GM12872 (cell line): ENCODE measurements around the gene MACF1.

Experiments
- TF ChIP-seq, protein P1 (sequence below): IDR thresholded peaks from 3 replicates; pipeline ENCODE4 v1.5.1; 2011; ENCODE audit warnings: low read depth, mild to moderate bottlenecking, low read length, moderate library complexity; ENCODE audit not compliant: insufficient read depth

Gene MACF1

DNA sequence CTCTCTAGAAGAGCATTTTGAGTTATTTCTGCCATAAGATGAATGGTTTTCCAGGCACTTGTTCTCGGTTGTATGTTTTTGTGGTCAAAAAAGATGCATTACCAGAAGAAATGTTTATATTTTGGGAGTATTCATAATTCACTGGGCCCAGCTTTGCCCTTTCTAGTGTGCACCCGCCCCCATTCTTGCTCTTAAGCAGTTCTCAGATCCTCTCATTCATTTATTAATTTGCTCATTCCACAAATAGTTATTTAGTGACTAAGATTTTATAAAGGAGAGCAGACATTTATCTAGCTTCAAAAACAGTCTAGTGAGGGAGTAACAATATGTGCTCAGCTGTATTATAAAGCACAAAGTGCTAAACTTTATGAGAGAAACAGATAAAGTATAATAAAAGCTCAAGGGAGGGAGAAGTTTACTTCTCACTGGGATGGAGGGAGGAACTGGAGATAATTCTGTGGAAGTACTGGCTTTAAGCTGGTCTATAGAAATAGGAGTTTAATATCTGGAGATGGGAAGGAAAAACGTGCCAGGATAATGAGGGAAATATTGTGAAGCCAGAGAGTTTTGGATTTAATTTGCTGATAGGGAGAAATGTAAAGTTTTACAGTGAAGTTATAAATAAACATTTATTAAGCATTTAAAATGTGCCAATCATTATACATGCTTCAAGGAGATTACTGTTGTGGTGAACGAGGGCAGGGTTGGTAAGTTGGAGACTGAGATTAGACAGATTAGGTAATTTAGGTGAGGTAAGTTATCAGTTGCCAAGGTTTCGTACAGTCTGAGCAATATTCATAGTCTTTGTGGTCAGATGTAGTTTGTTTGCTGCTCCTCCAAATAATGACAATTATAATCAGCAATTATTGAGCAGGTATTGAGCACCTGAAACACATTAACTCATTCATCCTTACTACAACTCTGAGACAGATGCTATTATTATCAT, 9.1 kb upstream of the MACF1 start:
- TF ChIP-seq, protein P1, sequence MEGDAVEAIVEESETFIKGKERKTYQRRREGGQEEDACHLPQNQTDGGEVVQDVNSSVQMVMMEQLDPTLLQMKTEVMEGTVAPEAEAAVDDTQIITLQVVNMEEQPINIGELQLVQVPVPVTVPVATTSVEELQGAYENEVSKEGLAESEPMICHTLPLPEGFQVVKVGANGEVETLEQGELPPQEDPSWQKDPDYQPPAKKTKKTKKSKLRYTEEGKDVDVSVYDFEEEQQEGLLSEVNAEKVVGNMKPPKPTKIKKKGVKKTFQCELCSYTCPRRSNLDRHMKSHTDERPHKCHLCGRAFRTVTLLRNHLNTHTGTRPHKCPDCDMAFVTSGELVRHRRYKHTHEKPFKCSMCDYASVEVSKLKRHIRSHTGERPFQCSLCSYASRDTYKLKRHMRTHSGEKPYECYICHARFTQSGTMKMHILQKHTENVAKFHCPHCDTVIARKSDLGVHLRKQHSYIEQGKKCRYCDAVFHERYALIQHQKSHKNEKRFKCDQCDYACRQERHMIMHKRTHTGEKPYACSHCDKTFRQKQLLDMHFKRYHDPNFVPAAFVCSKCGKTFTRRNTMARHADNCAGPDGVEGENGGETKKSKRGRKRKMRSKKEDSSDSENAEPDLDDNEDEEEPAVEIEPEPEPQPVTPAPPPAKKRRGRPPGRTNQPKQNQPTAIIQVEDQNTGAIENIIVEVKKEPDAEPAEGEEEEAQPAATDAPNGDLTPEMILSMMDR = no peak

DNA sequence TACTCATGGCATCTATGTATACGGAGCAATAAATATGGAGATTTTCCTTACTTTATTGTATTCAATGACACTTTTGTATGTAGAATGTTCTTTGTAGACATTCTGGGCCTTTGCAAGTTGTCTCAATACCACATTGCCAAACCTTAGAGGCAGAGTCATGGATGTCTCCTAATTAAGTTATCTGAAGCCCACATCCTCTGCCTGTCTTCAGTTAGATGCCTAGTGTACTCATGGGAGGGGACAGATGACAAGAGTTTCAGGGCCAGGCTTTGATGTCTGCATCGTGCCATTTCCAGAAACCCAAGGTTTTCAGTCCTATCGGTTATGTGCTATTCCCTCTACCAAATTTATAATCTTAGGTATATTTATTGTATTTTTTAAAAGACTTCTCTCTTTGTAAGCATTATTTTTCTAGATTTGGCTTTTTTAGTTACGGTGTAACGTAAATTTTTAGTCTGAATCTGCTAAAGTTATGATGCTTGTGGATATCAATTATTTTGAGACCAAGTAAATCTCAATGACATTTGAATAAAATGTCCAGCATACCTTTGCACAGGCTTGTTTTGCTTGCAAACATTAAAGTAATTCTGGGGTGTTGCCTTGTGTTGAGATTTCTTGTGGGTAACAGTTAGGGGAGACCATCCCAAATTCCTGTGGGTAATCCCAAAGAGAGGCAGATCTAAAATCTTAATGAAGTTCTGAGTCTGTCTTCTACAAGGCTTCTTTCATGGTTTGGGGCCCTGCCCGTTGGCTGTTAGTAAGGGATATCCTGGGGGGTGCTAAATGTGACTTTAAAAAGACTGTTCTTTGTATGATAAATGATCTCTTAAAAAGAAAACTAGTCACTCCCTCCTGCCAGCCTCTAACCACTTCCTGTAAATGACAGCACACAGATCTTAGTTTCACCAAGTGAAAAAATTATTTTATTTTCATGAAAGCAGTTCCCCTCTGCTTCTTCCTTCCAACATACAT, 8.0 kb upstream of the MACF1 start:
- TF ChIP-seq, protein P1 = no peak

GRCh38 chr1:39199593-39199992, 4.9 kb upstream of the MACF1 start:
- TF ChIP-seq, protein P1 = no peak

DNA sequence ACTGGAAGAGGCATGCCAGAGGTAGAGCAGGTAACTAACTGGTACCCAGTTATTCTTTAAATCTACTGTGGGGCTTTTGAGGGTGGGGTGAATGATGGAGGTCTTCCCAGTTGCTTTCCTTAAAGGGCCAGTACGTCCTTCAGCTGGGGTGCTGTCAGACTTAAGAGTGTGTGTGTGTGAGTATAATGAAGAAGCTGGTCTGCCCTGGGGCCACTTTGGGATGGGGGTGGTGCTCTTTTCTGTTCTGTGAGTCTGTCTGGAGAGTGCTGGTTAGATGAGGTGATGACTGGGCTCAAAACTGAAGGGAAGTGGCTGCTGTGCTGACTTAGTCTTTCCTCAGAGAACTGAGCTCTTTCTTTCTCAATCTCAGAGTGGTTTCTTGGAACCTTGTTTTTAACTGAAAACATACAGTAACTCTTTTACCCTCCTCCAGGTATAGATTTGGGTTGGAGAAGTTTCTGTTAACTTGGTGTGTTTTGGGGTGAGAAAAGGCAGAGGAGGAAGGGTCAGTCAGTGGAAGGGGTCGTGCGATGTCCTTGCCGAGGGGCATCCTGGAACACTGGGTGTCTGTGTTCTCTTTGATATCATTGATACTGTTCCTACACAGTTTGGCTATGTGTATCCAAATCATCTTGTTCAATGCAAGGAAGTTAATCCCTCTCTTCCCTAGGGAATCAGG, 746 bp downstream of the MACF1 start:
- TF ChIP-seq, protein P1 = no peak

- TF ChIP-seq, protein P1 = no peak
Measured at GRCh38 chr1:39205781-39206464, 1.4 kb downstream of the MACF1 start.

- TF ChIP-seq, protein P1 = no peak
Measured at GRCh38 chr1:39210649-39211048, 6.2 kb downstream of the MACF1 start.
